HG02970 (cell line): ENCODE data around the gene SETBP1.

ENCODE experiments used
- ATAC-seq: cut with Tn5 transposase; IDR thresholded peaks from one replicate; pipeline ENCODE4 v1.9.1; 2021; ENCODE audit warnings: mild to moderate bottlenecking, moderate library complexity, moderate number of reproducible peaks; ENCODE audit not compliant: unreplicated experiment, low FRiP score

The SETBP1 gene

GRCh38 chr18:44680273-44681075, at the start of gene SETBP1:
Gene SETBP1 (plus strand): TSS chr18:44680888. CDS start chr18:44701347, 20,459 bp downstream.
- ATAC-seq = no peak

DNA sequence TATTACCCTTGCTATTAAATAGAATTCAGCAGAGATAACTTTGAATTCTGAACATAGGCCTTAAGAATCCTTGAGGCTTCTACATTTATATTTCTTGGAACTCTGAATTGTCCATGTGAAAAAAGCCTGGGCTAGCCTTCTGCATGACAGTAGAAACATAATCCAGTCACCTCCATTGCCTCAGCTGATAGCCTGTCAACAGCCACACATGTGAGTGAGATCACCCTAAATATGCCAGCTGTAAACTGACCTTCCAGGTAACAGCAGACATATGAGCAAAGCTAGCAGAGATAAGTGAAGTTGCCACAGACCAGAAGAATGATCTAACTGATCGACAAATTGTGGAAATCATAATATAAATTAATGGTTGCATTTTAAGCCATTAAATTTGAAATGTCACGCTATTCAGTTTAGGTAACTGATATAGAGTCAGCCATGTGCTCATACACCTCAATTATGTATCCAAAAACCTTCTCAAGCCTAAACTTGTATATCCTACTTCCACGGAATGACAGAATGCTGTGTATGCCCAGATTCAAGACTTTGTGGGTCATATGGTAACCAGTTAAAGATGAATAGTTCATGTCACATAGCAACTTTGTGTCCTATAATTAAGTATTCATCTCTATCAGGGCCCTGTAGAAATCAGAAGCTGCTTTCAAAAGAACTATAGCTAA, 48.1 kb upstream of the SETBP1 start:
- no peak for ATAC-seq

GRCh38 chr18:44635546-44635945, 45.1 kb upstream of the SETBP1 start:
- no peak for ATAC-seq

- ATAC-seq = no peak
Observed at GRCh38 chr18:44636241-44636640, 44.4 kb upstream of the SETBP1 start.

DNA sequence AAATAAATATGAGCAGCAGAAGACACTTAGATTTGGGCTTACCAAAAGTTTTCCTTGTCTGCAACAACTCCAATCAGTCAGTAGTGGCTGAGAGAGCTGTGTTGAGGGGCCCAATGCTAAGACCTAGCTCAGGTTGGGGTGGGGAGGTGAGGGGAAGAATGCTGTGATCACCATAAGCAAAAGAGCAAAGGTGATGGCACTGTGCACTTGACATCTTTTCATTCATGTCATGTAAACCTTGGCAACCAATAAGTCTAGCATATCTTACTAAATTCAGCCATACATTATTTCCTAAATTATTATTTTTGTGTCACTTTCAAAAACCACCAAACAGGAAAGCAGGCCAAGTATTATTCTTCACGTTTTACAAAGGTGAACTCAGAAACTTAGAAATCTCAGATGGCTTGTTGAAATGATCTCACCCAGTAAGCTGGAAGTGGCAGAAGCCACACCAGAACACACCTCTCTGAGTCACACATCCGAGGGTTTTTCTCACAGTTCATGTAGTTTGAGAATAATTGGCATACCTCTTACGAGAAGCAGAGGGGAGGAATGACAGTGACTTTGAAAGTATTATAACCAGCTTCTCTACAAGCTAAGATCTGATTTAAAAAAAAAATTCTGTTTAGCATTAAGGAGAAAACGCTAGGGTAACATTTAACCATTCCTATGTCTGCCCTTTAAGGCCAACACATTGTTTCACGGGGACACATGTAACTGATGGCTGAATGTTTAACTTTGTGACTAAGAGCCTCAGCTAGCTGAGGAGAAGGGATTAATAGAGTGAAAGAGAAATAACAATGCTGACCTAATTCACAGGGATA, 43.3 kb upstream of the SETBP1 start:
- ATAC-seq = no peak

DNA sequence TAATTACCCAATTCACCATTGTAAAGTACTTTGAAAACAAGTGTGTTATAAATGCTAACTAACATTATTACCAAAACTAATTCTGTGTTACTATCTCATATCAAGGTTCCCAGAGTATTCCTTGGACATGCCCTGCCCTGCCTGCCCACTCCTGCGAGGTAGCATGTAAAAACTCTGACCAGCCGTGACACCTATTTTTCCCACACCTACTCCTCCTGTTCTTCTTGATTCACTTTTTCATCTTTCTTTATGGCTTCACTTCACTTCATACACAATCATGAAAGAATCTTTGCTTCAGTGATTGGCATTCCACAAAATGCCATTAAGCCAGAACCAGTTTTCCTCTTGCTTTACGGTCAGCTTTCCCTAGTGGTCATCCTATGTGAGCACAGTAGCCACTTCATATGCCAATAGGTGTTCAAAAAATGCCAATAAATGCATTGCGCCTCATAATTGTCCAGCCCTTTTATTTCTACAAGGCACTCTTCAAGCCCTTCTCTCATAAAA, 42.6 kb upstream of the SETBP1 start:
- ATAC-seq = no peak

DNA sequence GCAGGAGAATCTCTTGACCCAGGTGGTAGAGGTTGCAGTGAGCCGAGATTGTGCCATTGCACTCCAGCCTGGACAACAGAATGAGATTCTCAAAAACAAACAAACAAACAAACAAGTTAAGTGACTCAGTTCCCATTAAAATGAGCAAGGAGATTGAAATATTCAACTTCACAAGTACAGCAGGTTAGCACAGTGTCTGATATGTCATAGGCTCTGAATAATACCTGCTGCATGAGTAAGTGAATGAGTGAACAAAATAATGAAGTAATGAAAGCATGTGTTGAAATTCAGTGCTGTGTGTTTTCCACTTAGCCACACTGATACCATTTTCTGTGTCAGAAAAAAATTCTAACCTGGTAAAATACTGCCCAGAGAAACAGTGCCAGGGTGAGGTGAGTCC, 41.9 kb upstream of the SETBP1 start:
- no peak for ATAC-seq

- ATAC-seq = no peak
Observed at GRCh38 chr18:44643004-44643403, 37.7 kb upstream of the SETBP1 start.

DNA sequence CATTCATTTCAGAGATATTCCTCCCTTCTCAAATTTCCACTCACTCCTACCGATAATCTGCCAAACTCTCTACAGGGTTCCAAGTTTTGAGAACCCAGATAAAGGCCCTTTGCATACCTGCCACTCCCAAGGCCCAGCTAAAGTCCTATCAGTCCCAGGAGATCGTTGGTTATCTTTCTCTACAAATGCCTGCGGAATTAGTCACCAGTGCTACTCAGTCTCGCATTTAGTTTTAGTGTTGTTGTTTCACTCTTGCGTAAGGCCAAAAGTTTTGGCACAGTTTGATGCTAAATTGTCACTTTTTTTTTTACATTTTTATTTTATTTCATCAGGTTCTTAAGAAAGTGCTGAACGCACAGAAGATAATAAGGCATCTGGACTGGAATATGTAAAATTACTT, 29.2 kb upstream of the SETBP1 start:
- ATAC-seq = no peak

GRCh38 chr18:44651918-44652572, 28.6 kb upstream of the SETBP1 start:
- ATAC-seq = no peak

DNA sequence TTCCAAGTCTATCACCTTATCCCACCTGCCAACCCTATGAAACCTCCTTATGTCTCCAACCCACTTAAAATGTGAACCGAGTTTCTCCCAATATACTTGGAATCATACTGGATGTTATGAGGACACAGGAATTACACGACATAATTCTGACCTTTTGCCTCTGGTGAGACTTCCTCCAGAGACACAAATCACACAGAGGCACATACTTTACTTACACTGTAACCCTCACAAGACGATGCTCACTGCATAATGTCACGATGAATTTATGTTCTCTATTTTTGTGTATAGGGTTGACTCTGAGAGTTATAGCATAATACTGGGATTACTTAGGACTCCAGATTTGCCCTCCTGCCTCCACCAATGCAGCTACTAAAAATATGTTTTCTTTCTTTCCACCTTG, 28.0 kb upstream of the SETBP1 start:
- ATAC-seq = no peak

- no peak for ATAC-seq
Observed at GRCh38 chr18:44654573-44654972, 26.1 kb upstream of the SETBP1 start.

DNA sequence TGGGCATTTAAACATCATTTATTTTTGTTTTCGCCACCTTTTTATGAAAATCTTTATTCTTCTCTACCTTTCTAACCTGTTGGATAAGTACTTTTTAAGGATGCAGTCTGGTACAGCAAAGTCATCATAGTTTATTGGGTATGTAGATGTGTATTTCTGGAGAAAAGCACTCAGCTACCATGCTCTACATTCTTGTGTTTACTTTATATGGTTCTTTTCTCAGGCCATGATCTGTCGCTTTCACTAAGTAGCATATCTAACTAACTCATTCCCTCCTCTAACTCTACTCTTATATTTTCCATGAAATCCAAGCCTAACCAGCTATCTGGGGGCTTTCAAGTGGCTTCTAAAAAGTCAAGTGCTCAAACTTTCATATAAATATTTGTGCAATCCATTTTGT, 25.3 kb upstream of the SETBP1 start:
- ATAC-seq = no peak

DNA sequence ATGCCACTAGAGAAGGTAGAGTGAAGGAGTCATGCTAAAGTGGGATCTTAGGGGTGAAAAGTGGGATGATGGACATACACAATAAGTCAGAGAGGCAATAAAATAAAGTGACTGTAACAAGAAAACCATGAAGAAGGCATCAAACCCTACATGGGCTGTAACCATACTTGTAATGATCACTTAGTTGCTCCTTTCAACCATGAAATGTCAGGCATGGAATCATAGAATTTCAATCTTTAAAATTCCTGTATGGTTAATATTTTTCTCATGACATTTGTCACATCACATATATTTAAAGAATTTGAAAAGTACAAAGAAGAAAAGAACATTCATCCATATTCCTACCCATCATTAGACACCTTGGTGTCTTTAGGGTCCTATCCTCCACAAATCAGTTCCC, 20.9 kb upstream of the SETBP1 start:
- ATAC-seq = no peak

- no peak for ATAC-seq
Observed at GRCh38 chr18:44668270-44668975, 12.3 kb upstream of the SETBP1 start.

- ATAC-seq = no peak
Observed at GRCh38 chr18:44671914-44672313, 8.8 kb upstream of the SETBP1 start.

DNA sequence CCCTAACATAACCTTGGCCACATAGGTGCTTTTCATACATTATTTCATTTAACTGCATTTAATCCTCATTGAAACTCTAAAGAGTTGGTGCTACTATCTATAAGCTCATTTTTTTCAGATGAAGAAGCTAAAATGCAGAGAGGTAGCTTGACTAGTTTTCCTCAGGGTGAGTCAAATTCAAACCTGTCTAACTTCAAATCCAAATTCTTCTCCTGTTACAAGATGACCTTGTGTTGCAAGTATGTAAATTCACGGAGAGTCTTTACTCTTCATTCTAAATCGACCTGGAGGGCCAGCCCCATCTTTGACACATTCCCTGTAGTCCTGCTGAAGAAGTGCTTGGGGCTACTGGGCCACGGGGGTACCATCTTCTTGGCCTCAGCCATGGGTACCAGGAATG, 8.2 kb upstream of the SETBP1 start:
- no peak for ATAC-seq

- ATAC-seq = no peak
Observed at GRCh38 chr18:44673256-44673880, 7.3 kb upstream of the SETBP1 start.

GRCh38 chr18:44677933-44678332, 2.8 kb upstream of the SETBP1 start:
- ATAC-seq = no peak

GRCh38 chr18:44678725-44679055, 2.0 kb upstream of the SETBP1 start:
- ATAC-seq = no peak
